Body of pancreas (tissue), 4 donors: ENCODE data around the gene GSG1L. TPM values are rescaled to one million over a fixed set of nuclear protein-coding genes. Genes with fewer than 3 reads are reported as not detected.
"Not testable (repeated sequence)": the region's sequence is repeated elsewhere in the genome, so short reads cannot be mapped to it uniquely, and the experiment has no call there.

ENCODE experiments used
- ATAC-seq: fragments of 150-250 bp; one replicate; pipeline ENCODE4 v1.9.1; 2016
- DNase-seq, 4 donors: peaks; one replicate each; pipeline ENCODE4 v3.0.0-alpha.2; 2019
- H3K27ac ChIP-seq, 4 donors: fragments of 200-600 bp; sonication (generic); 1 replicate in 3 of 4; 2 replicates in 1 of 4; pipeline versions ENCODE4 v1.5.1 to v1.6.1; 2016 to 2019; ENCODE audit warnings: mild to moderate bottlenecking in 1 of 4, mixed read lengths in 1 of 4, moderate library complexity in 1 of 4
- H3K27me3 ChIP-seq, 2 donors: fragments of 200-600 bp; sonication (generic); one replicate each; pipeline ENCODE4 v1.6.0; 2016; ENCODE audit warnings: mild to moderate bottlenecking in 1 of 2
- H3K36me3 ChIP-seq, 2 donors: fragments of 200-600 bp; sonication (generic); replicated peaks in 1 of 2; 2 replicates each; pipeline ENCODE4 v1.5.1; 2016; ENCODE audit warnings: low read depth in 2 of 2; ENCODE audit not compliant: insufficient read depth in 1 of 2
- H3K4me1 ChIP-seq: fragments of 200-600 bp; sonication (generic); one replicate; pipeline ENCODE4 v1.6.0; 2016
- H3K4me3 ChIP-seq, 2 donors: fragments of 200-600 bp; sonication (generic); 1 replicate in 1 of 2; 2 replicates in 1 of 2; pipeline ENCODE4 v1.5.1; 2016 to 2019
- H3K9me3 ChIP-seq, 3 donors: fragments of 200-600 bp; sonication (generic); 1 replicate in 2 of 3; 2 replicates in 1 of 3; pipeline ENCODE4 v1.5.1; 2016
- POLR2A ChIP-seq, 3 donors: fragments of 450-650 bp; IDR thresholded peaks; one replicate each; pipeline ENCODE4 v1.6.1; 2016; ENCODE audit warnings: antibody characterized with exemption in 3 of 3, mild to moderate bottlenecking in 2 of 3
- WGBS, 2 donors: methylation state at CpG; one replicate each; pipeline ENCODE4 v1.1.5; 2017; 5-methylcytosine and 5-hydroxymethylcytosine counted together
- intact Hi-C: fragments of 100-400 bp; cut with DNase I; formaldehyde crosslinking; loops from one replicate; pipeline ENCODE4 v1.15.1; 2023
- total RNA-seq, 2 donors: library from RNA; depleted of rRNA; stranded (reverse); fragments of >200 nt; gene quantifications; one replicate each; pipeline ENCODE4 v1.1.0, GENCODE V29; 2016
- TF ChIP-seq, protein P1 (sequence below), 7 experiments: fragments of 450-650 bp in 4 of 7; fragments of 200-600 bp in 3 of 7; sonication (generic) in 3 of 7; IDR thresholded peaks; one replicate each; pipeline ENCODE4 v1.5.1; 2016 to 2019; ENCODE audit warnings: antibody characterized with exemption in 7 of 7

GSG1L gene
- total RNA-seq, 2 donors from 2014 or later, result not detected

DNA sequence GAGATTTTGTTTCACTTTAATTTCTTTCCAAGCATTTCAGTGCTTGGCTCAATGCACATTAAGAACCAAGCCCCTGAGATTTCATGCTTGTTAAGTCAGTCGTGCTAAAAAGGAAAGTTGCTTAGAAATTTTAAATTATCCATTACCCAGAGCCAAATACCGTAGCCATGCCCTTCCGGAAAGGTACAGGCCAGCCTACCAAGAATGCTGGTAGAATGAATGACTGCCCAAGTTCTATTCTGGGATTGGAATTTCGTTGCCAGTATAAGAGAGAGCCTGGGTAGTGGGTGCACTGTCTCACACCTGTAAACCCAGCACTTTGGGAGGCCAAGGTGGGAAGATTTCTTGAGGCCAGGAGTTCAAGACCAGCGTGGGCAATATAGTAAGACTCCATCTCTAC, 319.6 kb downstream of the GSG1L start:
- Histone ChIP-seq H3K9me3 (no peaks in the 10 kb centered on the region), H3K4me3 (no peak overlapping the region), H3K36me3 (peaks cover 0 to 3% of the 10 kb centered on the region in 2 donors), H3K4me1 (no peaks in the 10 kb centered on the region), H3K27me3 (no peaks in the 10 kb centered on the region), H3K27ac (no peak overlapping the region)
- no peak for ATAC-seq
- DNase-seq, result no peak
- intact Hi-C loops, result no loop called here
- TF ChIP-seq, protein P1, sequence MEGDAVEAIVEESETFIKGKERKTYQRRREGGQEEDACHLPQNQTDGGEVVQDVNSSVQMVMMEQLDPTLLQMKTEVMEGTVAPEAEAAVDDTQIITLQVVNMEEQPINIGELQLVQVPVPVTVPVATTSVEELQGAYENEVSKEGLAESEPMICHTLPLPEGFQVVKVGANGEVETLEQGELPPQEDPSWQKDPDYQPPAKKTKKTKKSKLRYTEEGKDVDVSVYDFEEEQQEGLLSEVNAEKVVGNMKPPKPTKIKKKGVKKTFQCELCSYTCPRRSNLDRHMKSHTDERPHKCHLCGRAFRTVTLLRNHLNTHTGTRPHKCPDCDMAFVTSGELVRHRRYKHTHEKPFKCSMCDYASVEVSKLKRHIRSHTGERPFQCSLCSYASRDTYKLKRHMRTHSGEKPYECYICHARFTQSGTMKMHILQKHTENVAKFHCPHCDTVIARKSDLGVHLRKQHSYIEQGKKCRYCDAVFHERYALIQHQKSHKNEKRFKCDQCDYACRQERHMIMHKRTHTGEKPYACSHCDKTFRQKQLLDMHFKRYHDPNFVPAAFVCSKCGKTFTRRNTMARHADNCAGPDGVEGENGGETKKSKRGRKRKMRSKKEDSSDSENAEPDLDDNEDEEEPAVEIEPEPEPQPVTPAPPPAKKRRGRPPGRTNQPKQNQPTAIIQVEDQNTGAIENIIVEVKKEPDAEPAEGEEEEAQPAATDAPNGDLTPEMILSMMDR (IDR thresholded peaks at IDR 0.05), result no peak
- no peak for TF ChIP-seq POLR2A (IDR thresholded peaks at IDR 0.05)
- WGBS, 2 donors, result 93 to 94% methylated on average over 5 of the region's 5 CpGs

DNA sequence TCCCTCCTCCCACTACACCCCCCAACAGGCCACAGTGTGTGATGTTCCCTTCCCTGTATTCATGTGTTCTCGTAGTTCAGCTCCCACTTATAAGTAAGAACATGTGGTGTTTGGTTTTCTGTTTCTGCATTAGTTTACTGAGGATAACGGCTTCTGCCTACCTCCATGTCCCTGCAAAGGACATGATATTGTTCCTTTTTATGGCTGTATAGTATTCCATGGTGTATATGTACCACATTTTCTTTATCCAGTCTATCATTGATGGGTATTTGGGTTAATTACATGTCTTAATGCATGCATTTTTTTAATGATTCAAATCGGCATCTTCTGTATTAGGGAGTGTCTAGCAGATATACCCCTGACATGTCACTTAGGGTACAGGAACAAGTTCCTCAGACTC, 320.5 kb downstream of the GSG1L start:
- H3K27me3 ChIP-seq, ATAC-seq: not testable (repeated sequence)

DNA sequence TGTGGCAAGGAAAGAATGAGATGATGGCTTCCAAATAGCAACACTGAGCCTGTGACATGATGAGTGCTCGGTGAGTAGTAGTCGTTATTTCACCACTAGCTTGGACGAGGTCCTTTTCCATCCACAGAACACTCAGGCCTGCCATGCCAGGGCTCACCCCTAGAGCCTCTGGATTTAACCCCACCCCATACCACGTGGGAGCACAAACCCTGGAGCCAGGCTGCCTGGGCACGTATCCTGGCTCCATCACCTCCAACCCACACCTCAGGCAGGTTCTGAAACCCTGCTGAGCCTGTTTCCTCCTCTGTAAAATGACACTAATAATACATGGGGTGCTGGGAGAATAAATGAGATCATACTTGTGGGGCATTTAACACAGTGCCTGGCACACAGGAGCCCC, 321.2 kb downstream of the GSG1L start:
- H3K27me3 ChIP-seq, result no peaks in the 10 kb centered on the region
- H3K27ac ChIP-seq, result no peak overlapping the region
- TF ChIP-seq POLR2A (IDR thresholded peaks at IDR 0.05), result no peak
- TF ChIP-seq, protein P1 (IDR thresholded peaks at IDR 0.05), result no peak
- peaks cover 0 to 3% of the 10 kb centered on the region in 2 donors for H3K36me3 ChIP-seq
- H3K9me3 ChIP-seq, result no peaks in the 10 kb centered on the region
- H3K4me3 ChIP-seq, result no peak overlapping the region
- ATAC-seq, result no peak
- WGBS, 2 donors, result 75 to 86% methylated on average over 1 to 5 of the region's 5 CpGs
- no peaks in the 10 kb centered on the region for H3K4me1 ChIP-seq
- intact Hi-C loops, result no loop called here
- no peak for DNase-seq

More for the DNA sequence above, 320.5 kb downstream of the GSG1L start:
- DNase-seq, H3K36me3 ChIP-seq, H3K4me3 ChIP-seq, H3K27ac ChIP-seq, H3K9me3 ChIP-seq, intact Hi-C loops, H3K4me1 ChIP-seq: not testable (repeated sequence)
- WGBS, 2 donors, result 92 to 100% methylated on average over 3 of the region's 3 CpGs

DNA sequence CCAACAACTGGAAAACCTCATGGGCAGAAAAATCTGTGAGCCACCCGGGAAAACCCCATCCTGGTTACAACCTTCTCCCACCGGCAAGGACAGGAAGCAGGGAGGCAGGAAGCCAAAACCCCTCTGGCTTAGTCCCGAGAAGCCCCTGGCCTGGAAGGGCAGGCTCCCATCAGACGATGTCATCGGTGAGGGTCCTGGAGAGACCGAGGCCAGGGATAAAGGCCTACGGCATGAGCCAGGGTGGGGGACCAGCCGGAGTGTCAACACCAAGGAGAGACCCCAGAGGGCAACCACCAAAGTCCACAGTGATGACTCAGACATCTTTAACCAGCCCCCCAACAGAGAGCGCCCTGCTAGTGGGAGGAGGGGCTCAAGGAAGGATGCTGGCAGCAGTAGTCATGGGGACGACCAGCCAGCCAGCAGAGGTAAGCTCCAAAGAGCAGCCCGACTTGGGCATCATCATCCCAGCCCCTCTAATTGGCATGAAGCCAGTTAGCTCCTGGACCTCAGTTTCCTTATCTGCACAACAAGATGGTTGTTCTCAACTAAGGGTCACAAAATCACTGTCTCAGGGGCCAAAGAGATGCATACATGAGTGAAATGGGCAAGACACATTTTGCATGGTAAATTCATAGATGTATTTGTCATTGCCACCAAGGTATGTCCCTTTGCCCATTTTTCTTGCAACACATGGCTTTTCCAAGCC, 322.9 kb downstream of the GSG1L start:
- intact Hi-C loops, result no loop called here
- no peak for ATAC-seq
- Histone ChIP-seq H3K4me3 (no peak overlapping the region), H3K27me3 (no peaks in the 10 kb centered on the region), H3K9me3 (no peaks in the 10 kb centered on the region), H3K4me1 (no peaks in the 10 kb centered on the region), H3K27ac (no peak overlapping the region), H3K36me3 (peaks cover 0 to 3% of the 10 kb centered on the region in 2 donors)
- WGBS, 2 donors, result 94 to 95% methylated on average over 8 to 10 of the region's 11 CpGs
- TF ChIP-seq, protein P1 (IDR thresholded peaks at IDR 0.05), result no peak
- TF ChIP-seq POLR2A (IDR thresholded peaks at IDR 0.05), result no peak
- no peak for DNase-seq

- TF ChIP-seq, protein P1 (IDR thresholded peaks at IDR 0.05), result no peak
- TF ChIP-seq POLR2A (IDR thresholded peaks at IDR 0.05), result no peak
- Histone ChIP-seq H3K4me1 (no peaks in the 10 kb centered on the region), H3K27ac (no peak overlapping the region), H3K27me3 (no peaks in the 10 kb centered on the region), H3K9me3 (no peaks in the 10 kb centered on the region), H3K4me3 (no peak overlapping the region), H3K36me3 (peaks cover 0 to 3% of the 10 kb centered on the region in 2 donors)
- DNase-seq (no peak), ATAC-seq (no peak)
- intact Hi-C loops, result loop anchor here (10.0 kb wide), 1 partner anchor 65 kb away; no protein-coding TSS in a partner anchor
- WGBS, 2 donors, result 93 to 94% methylated on average over 17 of the region's 17 CpGs
Observed at GRCh38 chr16:27739606-27740357, 323.7 kb downstream of the GSG1L start.
